ENCODE measurements around the gene FYB1.

Gene FYB1

DNA sequence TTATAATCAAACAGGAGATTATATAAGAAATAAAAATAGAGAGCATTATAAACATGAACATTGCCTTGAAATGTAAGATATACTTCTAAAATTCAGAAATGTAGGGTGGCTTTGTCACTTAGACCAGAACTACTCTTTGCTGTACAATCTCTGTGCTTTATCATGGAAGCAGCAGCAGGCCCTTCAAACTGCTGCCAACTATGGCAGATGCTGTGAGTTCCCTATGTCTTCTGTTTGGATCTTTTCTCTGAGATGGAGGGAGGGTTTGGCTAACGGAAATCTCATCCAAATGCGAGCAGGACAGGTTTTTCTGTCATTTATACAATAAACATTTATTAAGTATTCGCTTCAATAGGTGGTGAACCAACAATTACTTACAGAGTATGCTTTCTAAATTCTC, 110.4 kb downstream of the FYB1 start:
- H3K9me3 ChIP-seq (ENCODE audit: control insufficient read depth in 1 of 2, low read length in 2 of 2): no peaks in the 10 kb centered on the region
- H3K27me3 ChIP-seq (ENCODE audit: control insufficient read depth in 1 of 2, insufficient read depth in 2 of 2, low read length in 2 of 2): no peaks in the 10 kb centered on the region
- no peak overlapping the region for H3K27ac ChIP-seq (ENCODE audit: low read depth, low read length)
- no peak overlapping the region for H3K4me3 ChIP-seq (ENCODE audit: low read depth in 1 of 2, low read length in 2 of 2)
- H3K9ac ChIP-seq (ENCODE audit: low read depth in 1 of 2, low read length in 2 of 2): no peak overlapping the region
- no peaks in the 10 kb centered on the region for H3K36me3 ChIP-seq (ENCODE audit: control insufficient read depth in 1 of 2, insufficient read depth in 2 of 2, low read length in 2 of 2)
- no peaks in the 10 kb centered on the region for H3K4me1 ChIP-seq (ENCODE audit: control insufficient read depth in 1 of 2, insufficient read depth in 2 of 2, low read length in 2 of 2)

DNA sequence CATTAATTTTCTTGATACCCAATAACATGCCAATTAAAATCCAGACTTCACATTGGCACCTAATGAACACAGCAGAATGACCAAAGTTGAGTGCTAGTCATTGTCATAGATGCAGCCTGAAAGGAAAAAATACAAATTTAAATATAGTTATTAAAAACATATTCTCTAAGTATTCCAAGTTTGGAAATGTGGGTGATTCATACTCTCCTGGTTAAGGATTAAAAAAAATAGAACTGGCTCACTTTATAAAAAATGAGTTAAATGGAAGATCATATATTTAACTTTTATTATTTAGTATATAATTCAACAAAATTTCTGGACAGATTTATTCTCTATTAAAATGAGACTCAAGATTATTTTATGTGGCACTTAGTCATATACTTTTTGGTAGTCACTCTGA, 112.0 kb downstream of the FYB1 start:
- no peaks in the 10 kb centered on the region for H3K9me3 ChIP-seq (ENCODE audit: control insufficient read depth in 1 of 2, low read length in 2 of 2)
- no peaks in the 10 kb centered on the region for H3K36me3 ChIP-seq (ENCODE audit: control insufficient read depth in 1 of 2, insufficient read depth in 2 of 2, low read length in 2 of 2)
- no peaks in the 10 kb centered on the region for H3K27me3 ChIP-seq (ENCODE audit: control insufficient read depth in 1 of 2, insufficient read depth in 2 of 2, low read length in 2 of 2)
- no peak overlapping the region for H3K9ac ChIP-seq (ENCODE audit: low read depth in 1 of 2, low read length in 2 of 2)
- no peak overlapping the region for H3K27ac ChIP-seq (ENCODE audit: low read depth, low read length)
- H3K4me3 ChIP-seq (ENCODE audit: low read depth in 1 of 2, low read length in 2 of 2): no peak overlapping the region
- H3K4me1 ChIP-seq (ENCODE audit: control insufficient read depth in 1 of 2, insufficient read depth in 2 of 2, low read length in 2 of 2): no peaks in the 10 kb centered on the region

GRCh38 chr5:39106322-39106721, 113.0 kb downstream of the FYB1 start:
- no peaks in the 10 kb centered on the region for H3K9me3 ChIP-seq (ENCODE audit: control insufficient read depth in 1 of 2, low read length in 2 of 2)
- H3K4me1 ChIP-seq (ENCODE audit: control insufficient read depth in 1 of 2, insufficient read depth in 2 of 2, low read length in 2 of 2): no peaks in the 10 kb centered on the region
- H3K4me3 ChIP-seq (ENCODE audit: low read depth in 1 of 2, low read length in 2 of 2): no peak overlapping the region
- no peak overlapping the region for H3K27ac ChIP-seq (ENCODE audit: low read depth, low read length)
- no peaks in the 10 kb centered on the region for H3K27me3 ChIP-seq (ENCODE audit: control insufficient read depth in 1 of 2, insufficient read depth in 2 of 2, low read length in 2 of 2)
- no peaks in the 10 kb centered on the region for H3K36me3 ChIP-seq (ENCODE audit: control insufficient read depth in 1 of 2, insufficient read depth in 2 of 2, low read length in 2 of 2)
- H3K9ac ChIP-seq (ENCODE audit: low read depth in 1 of 2, low read length in 2 of 2): no peak overlapping the region

DNA sequence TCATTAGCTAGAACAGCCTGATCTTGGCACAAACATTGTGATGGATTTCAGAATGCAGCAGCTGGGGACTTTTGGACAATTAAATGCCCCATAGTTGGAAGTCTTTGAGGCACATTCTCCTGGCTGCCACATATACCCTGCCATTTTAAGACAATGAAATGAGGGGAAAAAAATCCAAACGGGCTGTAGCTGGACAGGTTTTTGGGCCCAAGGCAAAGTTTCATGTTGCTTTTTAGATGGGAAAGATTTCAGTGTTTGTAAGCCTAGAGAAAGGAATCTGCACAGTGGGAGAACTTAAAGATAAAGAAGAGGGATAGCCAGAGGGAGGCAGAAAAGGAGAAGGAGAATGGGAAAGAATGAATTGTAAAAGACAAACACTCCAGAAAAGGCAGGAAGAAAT, 115.1 kb downstream of the FYB1 start:
- no peaks in the 10 kb centered on the region for H3K27me3 ChIP-seq (ENCODE audit: control insufficient read depth in 1 of 2, insufficient read depth in 2 of 2, low read length in 2 of 2)
- H3K9ac ChIP-seq (ENCODE audit: low read depth in 1 of 2, low read length in 2 of 2): no peak overlapping the region
- H3K4me3 ChIP-seq (ENCODE audit: low read depth in 1 of 2, low read length in 2 of 2): no peak overlapping the region
- no peaks in the 10 kb centered on the region for H3K36me3 ChIP-seq (ENCODE audit: control insufficient read depth in 1 of 2, insufficient read depth in 2 of 2, low read length in 2 of 2)
- no peaks in the 10 kb centered on the region for H3K9me3 ChIP-seq (ENCODE audit: control insufficient read depth in 1 of 2, low read length in 2 of 2)
- no peaks in the 10 kb centered on the region for H3K4me1 ChIP-seq (ENCODE audit: control insufficient read depth in 1 of 2, insufficient read depth in 2 of 2, low read length in 2 of 2)
- H3K27ac ChIP-seq (ENCODE audit: low read depth, low read length): no peak overlapping the region

DNA sequence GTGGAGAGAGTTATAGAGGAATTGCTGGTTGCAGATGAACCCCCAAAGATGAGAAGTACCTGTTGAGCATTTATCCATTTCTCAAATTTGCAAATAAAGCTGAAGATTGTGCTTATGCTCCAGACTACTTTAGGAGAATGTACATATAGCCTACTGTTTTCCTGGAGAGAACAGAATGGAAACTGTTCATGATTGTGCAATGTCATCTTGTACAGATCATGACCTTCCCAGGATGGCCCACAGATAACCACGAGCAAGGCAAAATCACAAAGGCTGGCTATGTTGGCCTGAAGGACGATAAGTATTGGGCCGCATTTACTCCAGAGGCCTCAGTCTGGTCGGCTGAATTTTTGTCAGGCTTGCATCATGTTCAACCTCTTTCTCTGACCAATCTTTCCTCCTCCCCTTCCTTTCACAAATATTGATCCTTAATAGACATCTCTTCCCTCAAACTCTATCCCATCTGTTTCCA, 116.6 kb downstream of the FYB1 start:
- H3K27ac ChIP-seq (ENCODE audit: low read depth, low read length): no peak overlapping the region
- no peak overlapping the region for H3K9ac ChIP-seq (ENCODE audit: low read depth in 1 of 2, low read length in 2 of 2)
- H3K4me3 ChIP-seq (ENCODE audit: low read depth in 1 of 2, low read length in 2 of 2): no peak overlapping the region
- no peaks in the 10 kb centered on the region for H3K9me3 ChIP-seq (ENCODE audit: control insufficient read depth in 1 of 2, low read length in 2 of 2)
- no peaks in the 10 kb centered on the region for H3K4me1 ChIP-seq (ENCODE audit: control insufficient read depth in 1 of 2, insufficient read depth in 2 of 2, low read length in 2 of 2)
- H3K27me3 ChIP-seq (ENCODE audit: control insufficient read depth in 1 of 2, insufficient read depth in 2 of 2, low read length in 2 of 2): no peaks in the 10 kb centered on the region
- H3K36me3 ChIP-seq (ENCODE audit: control insufficient read depth in 1 of 2, insufficient read depth in 2 of 2, low read length in 2 of 2): no peaks in the 10 kb centered on the region

GRCh38 chr5:39100851-39101396, 118.4 kb downstream of the FYB1 start:
- Histone ChIP-seq H3K27ac (ENCODE audit: low read depth, low read length) (no peak overlapping the region), H3K9ac (ENCODE audit: low read depth in 1 of 2, low read length in 2 of 2) (no peak overlapping the region), H3K36me3 (ENCODE audit: control insufficient read depth in 1 of 2, insufficient read depth in 2 of 2, low read length in 2 of 2) (no peaks in the 10 kb centered on the region), H3K4me1 (ENCODE audit: control insufficient read depth in 1 of 2, insufficient read depth in 2 of 2, low read length in 2 of 2) (no peaks in the 10 kb centered on the region), H3K4me3 (ENCODE audit: low read depth in 1 of 2, low read length in 2 of 2) (no peak overlapping the region), H3K9me3 (ENCODE audit: control insufficient read depth in 1 of 2, low read length in 2 of 2) (no peaks in the 10 kb centered on the region), H3K27me3 (ENCODE audit: control insufficient read depth in 1 of 2, insufficient read depth in 2 of 2, low read length in 2 of 2) (no peaks in the 10 kb centered on the region)

DNA sequence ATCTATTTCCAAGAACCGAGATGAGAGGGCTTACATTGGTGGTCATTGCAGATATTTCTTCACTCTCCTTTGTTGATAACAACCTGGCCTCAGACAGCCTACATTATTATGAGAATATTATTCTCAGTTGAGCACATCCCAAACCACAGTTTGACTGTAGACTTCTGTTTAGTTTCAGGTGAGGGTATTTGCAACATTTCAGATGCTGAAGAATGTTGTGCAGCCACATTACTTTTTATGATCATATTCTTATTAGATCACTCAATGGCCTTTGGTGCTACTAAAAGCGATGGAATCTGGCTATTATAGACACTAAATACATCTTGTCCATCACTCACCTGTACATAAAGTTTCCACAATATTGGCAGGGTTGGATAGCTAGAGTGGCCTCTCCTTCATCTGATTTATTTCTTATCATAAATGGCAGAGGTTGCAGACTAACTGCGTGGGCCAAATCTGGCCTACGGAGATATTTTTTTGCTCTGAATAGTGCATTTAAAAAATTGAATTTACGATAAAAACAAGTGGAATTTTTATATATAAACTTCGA, 119.0 kb downstream of the FYB1 start:
- H3K4me1 ChIP-seq (ENCODE audit: control insufficient read depth in 1 of 2, insufficient read depth in 2 of 2, low read length in 2 of 2): no peaks in the 10 kb centered on the region
- no peak overlapping the region for H3K4me3 ChIP-seq (ENCODE audit: low read depth in 1 of 2, low read length in 2 of 2)
- H3K9me3 ChIP-seq (ENCODE audit: control insufficient read depth in 1 of 2, low read length in 2 of 2): no peaks in the 10 kb centered on the region
- H3K27me3 ChIP-seq (ENCODE audit: control insufficient read depth in 1 of 2, insufficient read depth in 2 of 2, low read length in 2 of 2): no peaks in the 10 kb centered on the region
- H3K27ac ChIP-seq (ENCODE audit: low read depth, low read length): no peak overlapping the region
- H3K36me3 ChIP-seq (ENCODE audit: control insufficient read depth in 1 of 2, insufficient read depth in 2 of 2, low read length in 2 of 2): no peaks in the 10 kb centered on the region
- no peak overlapping the region for H3K9ac ChIP-seq (ENCODE audit: low read depth in 1 of 2, low read length in 2 of 2)

DNA sequence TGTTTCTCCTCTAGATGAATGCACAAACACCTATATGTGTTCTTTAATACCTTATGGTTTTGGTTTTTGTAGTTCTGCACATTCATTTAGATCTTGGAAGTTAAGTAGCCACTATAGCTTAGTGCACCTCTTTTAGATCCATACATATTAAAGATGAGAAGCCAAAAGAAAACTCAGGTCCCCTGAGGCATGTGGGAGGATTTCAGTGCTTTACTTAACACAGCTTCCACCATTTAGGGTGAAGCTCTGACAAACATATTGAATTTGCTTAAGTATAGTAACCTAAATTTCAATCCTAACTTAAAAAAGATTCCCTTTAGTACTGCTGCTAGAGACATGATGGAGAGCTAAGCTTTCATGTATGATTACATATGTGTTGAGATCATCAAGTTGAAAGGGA, 119.5 kb downstream of the FYB1 start:
- no peaks in the 10 kb centered on the region for H3K27me3 ChIP-seq (ENCODE audit: control insufficient read depth in 1 of 2, insufficient read depth in 2 of 2, low read length in 2 of 2)
- H3K36me3 ChIP-seq (ENCODE audit: control insufficient read depth in 1 of 2, insufficient read depth in 2 of 2, low read length in 2 of 2): no peaks in the 10 kb centered on the region
- H3K4me3 ChIP-seq (ENCODE audit: low read depth in 1 of 2, low read length in 2 of 2): no peak overlapping the region
- H3K27ac ChIP-seq (ENCODE audit: low read depth, low read length): no peak overlapping the region
- no peak overlapping the region for H3K9ac ChIP-seq (ENCODE audit: low read depth in 1 of 2, low read length in 2 of 2)
- no peaks in the 10 kb centered on the region for H3K9me3 ChIP-seq (ENCODE audit: control insufficient read depth in 1 of 2, low read length in 2 of 2)
- H3K4me1 ChIP-seq (ENCODE audit: control insufficient read depth in 1 of 2, insufficient read depth in 2 of 2, low read length in 2 of 2): no peaks in the 10 kb centered on the region

DNA sequence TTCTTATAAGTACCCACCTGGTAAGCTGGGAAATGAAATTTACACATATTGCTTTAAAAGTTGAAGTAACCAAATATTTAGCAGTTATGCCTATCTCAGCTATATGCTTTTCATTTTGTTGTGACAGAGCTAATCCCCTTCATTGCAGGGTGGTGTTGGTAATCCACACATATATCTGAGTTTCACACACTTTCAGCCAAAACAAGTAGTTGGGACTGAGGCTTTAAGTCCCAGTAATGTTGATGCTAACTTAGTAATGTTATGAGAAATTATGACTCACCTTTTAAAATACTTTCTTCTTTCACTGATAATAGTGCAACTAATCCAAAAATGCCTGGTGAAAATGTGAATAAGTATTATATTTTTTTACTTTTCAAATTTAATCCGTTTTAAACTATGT, 126.0 kb downstream of the FYB1 start:
- Histone ChIP-seq H3K9ac (ENCODE audit: low read depth in 1 of 2, low read length in 2 of 2) (no peak overlapping the region), H3K4me3 (ENCODE audit: low read depth in 1 of 2, low read length in 2 of 2) (no peak overlapping the region), H3K9me3 (ENCODE audit: control insufficient read depth in 1 of 2, low read length in 2 of 2) (peaks cover 0 to 7% of the 10 kb centered on the region in 2 donors), H3K36me3 (ENCODE audit: control insufficient read depth in 1 of 2, insufficient read depth in 2 of 2, low read length in 2 of 2) (no peaks in the 10 kb centered on the region), H3K27me3 (ENCODE audit: control insufficient read depth in 1 of 2, insufficient read depth in 2 of 2, low read length in 2 of 2) (no peaks in the 10 kb centered on the region), H3K4me1 (ENCODE audit: control insufficient read depth in 1 of 2, insufficient read depth in 2 of 2, low read length in 2 of 2) (no peaks in the 10 kb centered on the region), H3K27ac (ENCODE audit: low read depth, low read length) (no peak overlapping the region)

DNA sequence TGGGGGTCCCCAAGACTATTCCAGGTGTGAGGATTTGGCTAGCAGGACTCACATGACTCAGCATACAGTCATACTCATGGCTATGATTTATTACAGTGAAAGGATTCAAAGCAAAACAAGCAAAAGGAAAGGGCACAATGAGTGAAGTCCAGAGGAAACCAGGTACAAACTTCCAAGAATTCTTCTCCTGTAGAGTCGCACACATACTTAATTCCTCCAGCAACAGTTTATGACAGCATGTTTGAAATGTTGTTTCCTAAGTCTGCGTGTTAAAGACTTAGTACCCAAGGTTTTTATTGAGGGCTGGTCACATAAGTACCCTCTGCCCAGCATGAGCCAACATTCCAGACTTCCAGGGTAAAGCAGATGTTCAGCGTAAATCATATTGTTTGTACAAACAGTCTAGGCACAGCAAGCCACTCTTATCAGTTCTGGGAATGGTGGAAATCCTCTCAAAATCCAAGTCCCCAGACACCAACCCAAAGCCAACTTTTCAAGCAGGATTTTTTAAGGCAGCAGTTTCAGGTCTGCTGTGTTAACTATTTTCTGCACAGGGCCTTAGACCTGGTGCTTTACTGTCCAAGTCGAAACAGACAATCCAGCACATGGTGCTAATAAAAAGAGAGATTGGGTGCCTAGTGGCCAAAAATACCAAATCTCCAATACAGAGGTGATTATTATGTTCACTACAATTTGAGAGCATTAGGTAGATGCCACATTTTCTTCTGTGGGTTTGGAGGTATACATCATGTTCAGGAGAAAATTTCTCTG, 126.6 kb downstream of the FYB1 start:
- Histone ChIP-seq H3K27ac (ENCODE audit: low read depth, low read length) (no peak overlapping the region), H3K27me3 (ENCODE audit: control insufficient read depth in 1 of 2, insufficient read depth in 2 of 2, low read length in 2 of 2) (no peaks in the 10 kb centered on the region), H3K9ac (ENCODE audit: low read depth in 1 of 2, low read length in 2 of 2) (no peak overlapping the region), H3K9me3 (ENCODE audit: control insufficient read depth in 1 of 2, low read length in 2 of 2) (peaks cover 0 to 7% of the 10 kb centered on the region in 2 donors), H3K36me3 (ENCODE audit: control insufficient read depth in 1 of 2, insufficient read depth in 2 of 2, low read length in 2 of 2) (no peaks in the 10 kb centered on the region), H3K4me1 (ENCODE audit: control insufficient read depth in 1 of 2, insufficient read depth in 2 of 2, low read length in 2 of 2) (no peaks in the 10 kb centered on the region), H3K4me3 (ENCODE audit: low read depth in 1 of 2, low read length in 2 of 2) (no peak overlapping the region)
